Natural killer cell (primary cell): ENCODE measurements around the gene FREM3. TPM values are rescaled to one million over a fixed set of nuclear protein-coding genes. Genes with fewer than 3 reads are reported as not detected.
"Not testable (repeated sequence)": the region's sequence is repeated elsewhere in the genome, so short reads cannot be mapped to it uniquely, and the experiment has no call there.

Experiments
- ATAC-seq, 3 donors: fragments of 150-1000 bp in 2 of 3; fragments of 200-7000 bp in 1 of 3; cut with Tn5 transposase; 1 replicate in 1 of 3; 2 replicates in 2 of 3; pipeline ENCODE4 v1.10.0; 2021; ENCODE audit warnings: mild to moderate bottlenecking in 2 of 3, moderate library complexity in 2 of 3
- DNase-seq, 2 donors: peaks; one replicate each; pipeline versions ENCODE4 v3.0.0 to v3.0.0-alpha.2; 2013 to 2021; ENCODE audit warnings: mixed read lengths in 1 of 2
- H3K27ac ChIP-seq: one replicate; pipeline ENCODE4 v1.5.1; 2013; ENCODE audit warnings: mild to moderate bottlenecking, low read length
- H3K27me3 ChIP-seq: one replicate; pipeline ENCODE4 v1.6.1; 2013; ENCODE audit warnings: low read length; ENCODE audit not compliant: control insufficient read depth, insufficient read depth
- H3K36me3 ChIP-seq: one replicate; pipeline ENCODE4 v1.6.1; 2013; ENCODE audit warnings: low read length; ENCODE audit not compliant: control insufficient read depth, insufficient read depth
- H3K4me1 ChIP-seq: one replicate; pipeline ENCODE4 v1.6.1; 2013; ENCODE audit warnings: low read length; ENCODE audit not compliant: control insufficient read depth, insufficient read depth
- H3K4me3 ChIP-seq: one replicate; pipeline ENCODE4 v1.5.1; 2013; ENCODE audit warnings: low read length
- H3K9me3 ChIP-seq: one replicate; pipeline ENCODE4 v1.6.1; 2013; ENCODE audit warnings: low read length; ENCODE audit not compliant: control insufficient read depth, insufficient read depth
- H3K27ac Mint-ChIP-seq, 2 donors: one replicate each; pipeline ENCODE4 v1.8.0; 2022; ENCODE audit warnings: mild to moderate bottlenecking in 2 of 2, mixed read lengths in 2 of 2, moderate library complexity in 1 of 2
- H3K27me3 Mint-ChIP-seq, 2 donors: one replicate each; pipeline ENCODE4 v1.8.0; 2022; ENCODE audit warnings: low read depth in 2 of 2, mixed read lengths in 2 of 2
- H3K36me3 Mint-ChIP-seq: one replicate; pipeline ENCODE4 v1.8.0; 2022; ENCODE audit warnings: mixed read lengths
- H3K4me1 Mint-ChIP-seq, 2 donors: one replicate each; pipeline ENCODE4 v1.8.0; 2022; ENCODE audit warnings: mixed read lengths in 2 of 2
- H3K4me3 Mint-ChIP-seq: one replicate; pipeline ENCODE4 v1.8.0; 2022; ENCODE audit warnings: mild to moderate bottlenecking, moderate library complexity, mixed read lengths
- H3K9me3 Mint-ChIP-seq, 2 donors: one replicate each; pipeline ENCODE4 v1.8.0; 2022; ENCODE audit warnings: mixed read lengths in 2 of 2
- WGBS: methylation state at CpG from one replicate; pipeline ENCODE4 v1.1.7; 2013; ENCODE audit warnings: missing lambda C conversion rate; ENCODE audit not compliant: insufficient coverage; 5-methylcytosine and 5-hydroxymethylcytosine counted together
- intact Hi-C: fragments of 100-400 bp; cut with micrococcal nuclease; formaldehyde crosslinking; loops from one replicate; pipeline ENCODE4 v1.14.2; 2022
- total RNA-seq, 4 donors: library from RNA; stranded (reverse); fragments of 120-200 nt in 1 of 4; gene quantifications; one replicate each; pipeline versions ENCODE4 v1.2.3 to v1.2.4, GENCODE V29; 2013 to 2022
- TF ChIP-seq, protein P1 (sequence below): fragments of 200-600 bp; IDR thresholded peaks from one replicate; pipeline ENCODE4 v1.8.0; 2022; ENCODE audit warnings: antibody characterized with exemption

FREM3 gene
- total RNA-seq, 3 donors from 2014 or later (not counting 1 experiment from before 2014, with no cell fraction given) = 0.07 TPM; not detected in 2

DNA sequence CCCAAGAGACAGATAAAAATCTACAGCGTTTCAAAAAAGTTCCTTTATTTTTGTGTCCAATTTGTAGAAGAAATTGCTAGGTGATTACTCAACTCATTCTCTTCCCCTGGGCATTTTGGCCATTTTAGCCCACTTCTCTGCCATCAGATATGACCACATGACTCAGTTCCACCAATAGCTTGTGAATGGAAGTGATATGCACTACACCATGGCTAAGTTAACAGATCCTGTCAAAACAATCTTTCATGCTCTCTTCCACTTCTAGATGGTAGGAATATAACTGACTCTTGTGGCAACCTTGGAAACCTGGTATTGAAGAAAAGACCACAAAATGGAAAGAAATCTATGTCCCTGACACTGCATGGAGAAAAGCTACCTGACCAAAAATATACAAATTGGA lies 26.2 kb upstream of the FREM3 start:
- intact Hi-C loops = no loop called here
- TF ChIP-seq, protein P1, sequence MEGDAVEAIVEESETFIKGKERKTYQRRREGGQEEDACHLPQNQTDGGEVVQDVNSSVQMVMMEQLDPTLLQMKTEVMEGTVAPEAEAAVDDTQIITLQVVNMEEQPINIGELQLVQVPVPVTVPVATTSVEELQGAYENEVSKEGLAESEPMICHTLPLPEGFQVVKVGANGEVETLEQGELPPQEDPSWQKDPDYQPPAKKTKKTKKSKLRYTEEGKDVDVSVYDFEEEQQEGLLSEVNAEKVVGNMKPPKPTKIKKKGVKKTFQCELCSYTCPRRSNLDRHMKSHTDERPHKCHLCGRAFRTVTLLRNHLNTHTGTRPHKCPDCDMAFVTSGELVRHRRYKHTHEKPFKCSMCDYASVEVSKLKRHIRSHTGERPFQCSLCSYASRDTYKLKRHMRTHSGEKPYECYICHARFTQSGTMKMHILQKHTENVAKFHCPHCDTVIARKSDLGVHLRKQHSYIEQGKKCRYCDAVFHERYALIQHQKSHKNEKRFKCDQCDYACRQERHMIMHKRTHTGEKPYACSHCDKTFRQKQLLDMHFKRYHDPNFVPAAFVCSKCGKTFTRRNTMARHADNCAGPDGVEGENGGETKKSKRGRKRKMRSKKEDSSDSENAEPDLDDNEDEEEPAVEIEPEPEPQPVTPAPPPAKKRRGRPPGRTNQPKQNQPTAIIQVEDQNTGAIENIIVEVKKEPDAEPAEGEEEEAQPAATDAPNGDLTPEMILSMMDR = no peak

DNA sequence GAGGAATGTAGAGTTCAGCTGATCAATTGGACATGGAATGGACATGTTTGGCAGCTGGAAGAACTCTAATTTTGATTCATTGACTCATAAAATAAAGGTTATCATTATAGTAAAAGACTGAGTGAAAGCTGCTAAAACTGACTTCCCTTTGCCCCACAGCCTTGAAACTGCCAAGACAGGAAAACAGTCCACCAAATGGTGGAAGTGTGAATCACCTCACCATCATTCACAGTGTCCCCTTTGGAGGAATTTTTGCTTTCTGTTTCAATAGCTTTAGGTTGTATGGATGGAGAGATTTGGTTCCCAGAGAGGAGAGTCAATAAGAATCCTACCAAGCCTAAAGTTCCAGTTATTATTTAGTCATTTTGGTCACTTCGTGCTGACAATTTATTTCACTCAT lies 20.8 kb upstream of the FREM3 start:
- no peak overlapping the region for H3K27ac ChIP-seq
- no peaks in the 10 kb centered on the region for H3K27me3 ChIP-seq
- intact Hi-C loops = no loop called here
- peaks cover 0 to 4% of the 10 kb centered on the region in 2 donors for H3K9me3 Mint-ChIP-seq
- H3K27ac Mint-ChIP-seq = no peak overlapping the region
- no peaks in the 10 kb centered on the region for H3K36me3 ChIP-seq
- ATAC-seq (no peak), DNase-seq (no peak)
- H3K27me3 Mint-ChIP-seq = no peaks in the 10 kb centered on the region
- H3K4me3 Mint-ChIP-seq = no peak overlapping the region
- no peaks in the 10 kb centered on the region for H3K4me1 ChIP-seq
- H3K4me1 Mint-ChIP-seq = no peaks in the 10 kb centered on the region
- H3K36me3 Mint-ChIP-seq = no peaks in the 10 kb centered on the region
- no peaks in the 10 kb centered on the region for H3K9me3 ChIP-seq
- TF ChIP-seq, protein P1 = no peak
- no peak overlapping the region for H3K4me3 ChIP-seq
- 100% methylated on average over 1 of the region's 1 CpG for WGBS

More for the DNA sequence above, 26.2 kb upstream of the FREM3 start:
- Histone ChIP-seq H3K4me1 (no peaks in the 10 kb centered on the region), H3K27ac (no peak overlapping the region), H3K4me3 (no peak overlapping the region), H3K9me3 (no peaks in the 10 kb centered on the region), H3K36me3 (no peaks in the 10 kb centered on the region), H3K27me3 (no peaks in the 10 kb centered on the region)
- WGBS = 78% methylated on average over 1 of the region's 1 CpG
- Mint-ChIP-seq H3K4me1 (no peaks in the 10 kb centered on the region), H3K36me3 (no peaks in the 10 kb centered on the region), H3K9me3 (peaks cover 2 to 4% of the 10 kb centered on the region in 2 donors), H3K4me3 (no peak overlapping the region), H3K27me3 (no peaks in the 10 kb centered on the region), H3K27ac (no peak overlapping the region)
- ATAC-seq = no peak
- no peak for DNase-seq

DNA sequence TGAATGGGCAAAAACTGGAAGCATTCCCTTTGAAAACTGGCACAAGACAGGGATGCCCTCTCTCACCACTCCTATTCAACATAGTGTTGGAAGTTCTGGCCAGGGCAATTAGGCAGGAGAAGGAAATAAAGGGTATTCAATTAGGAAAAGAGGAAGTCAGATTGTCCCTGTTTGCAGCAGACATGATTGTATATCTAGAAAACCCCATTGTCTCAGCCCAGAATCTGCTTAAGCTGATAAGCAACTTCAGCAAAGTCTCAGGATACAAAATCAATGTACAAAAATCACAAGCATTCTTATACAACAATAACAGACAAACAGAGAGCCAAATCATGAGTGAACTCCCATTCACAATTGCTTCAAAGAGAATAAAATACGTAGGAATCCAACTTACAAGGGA lies 18.3 kb upstream of the FREM3 start:
- not testable (repeated sequence) for H3K27ac ChIP-seq, H3K36me3 Mint-ChIP-seq

DNA sequence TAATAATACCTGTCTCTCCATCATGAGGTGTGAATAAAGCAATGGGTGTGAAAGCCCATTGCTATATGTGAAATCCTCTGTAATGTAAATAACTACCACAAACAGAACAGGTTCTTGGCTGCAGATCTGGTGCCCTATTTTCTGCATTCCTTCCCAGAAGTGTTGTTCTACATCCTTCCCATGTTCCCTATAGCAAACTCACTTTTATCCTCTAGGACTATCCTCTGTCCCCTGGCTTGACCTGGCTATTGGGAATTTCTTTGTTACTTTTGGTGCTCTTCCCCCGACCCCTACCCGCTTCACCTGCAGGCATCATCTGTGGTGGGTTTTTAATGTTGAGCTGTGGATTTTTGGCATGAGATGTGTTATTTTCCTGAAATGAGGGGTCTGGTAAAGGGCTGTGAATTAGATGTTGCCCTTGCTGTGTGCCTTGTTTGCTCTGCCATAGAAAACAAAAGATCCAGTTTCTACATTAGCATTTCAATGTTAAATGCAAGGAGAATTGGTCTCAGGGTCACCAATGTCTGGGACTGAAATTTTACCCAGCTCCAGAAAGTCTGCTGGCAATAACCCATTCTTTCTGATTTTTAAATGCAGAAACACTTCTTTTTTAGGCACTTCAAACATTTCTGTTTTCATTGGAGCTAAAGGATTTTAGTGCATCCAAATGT lies 13.6 kb upstream of the FREM3 start:
- WGBS = 91% methylated on average over 2 of the region's 2 CpGs
- no peaks in the 10 kb centered on the region for H3K36me3 ChIP-seq
- H3K27ac Mint-ChIP-seq = no peak overlapping the region

More for the DNA sequence above, 18.3 kb upstream of the FREM3 start:
- H3K4me3 ChIP-seq, ATAC-seq, H3K4me1 ChIP-seq, H3K27me3 ChIP-seq, H3K4me3 Mint-ChIP-seq, intact Hi-C loops, H3K4me1 Mint-ChIP-seq, H3K27ac Mint-ChIP-seq, H3K27me3 Mint-ChIP-seq, H3K36me3 ChIP-seq, H3K9me3 ChIP-seq, DNase-seq, H3K9me3 Mint-ChIP-seq: not testable (repeated sequence)
- WGBS = no CpG with 5 or more reads among the region's 1 CpG

More for the DNA sequence above, 13.6 kb upstream of the FREM3 start:
- intact Hi-C loops = no loop called here
- ATAC-seq (no peak), DNase-seq (no peak)
- no peak overlapping the region for H3K4me3 ChIP-seq
- Mint-ChIP-seq H3K36me3 (no peaks in the 10 kb centered on the region), H3K9me3 (peaks cover 0 to 2% of the 10 kb centered on the region in 2 donors), H3K4me1 (no peaks in the 10 kb centered on the region), H3K27me3 (no peaks in the 10 kb centered on the region), H3K4me3 (no peak overlapping the region)
- no peaks in the 10 kb centered on the region for H3K9me3 ChIP-seq
- H3K27me3 ChIP-seq = no peaks in the 10 kb centered on the region
- H3K27ac ChIP-seq = no peak overlapping the region
- H3K4me1 ChIP-seq = no peaks in the 10 kb centered on the region
- TF ChIP-seq, protein P1 = no peak
